Gastroesophageal sphincter (tissue), 4 donors: ENCODE data around the gene ORAI1. TPM values are rescaled to one million over a fixed set of nuclear protein-coding genes. Genes with fewer than 3 reads are reported as not detected.

Source experiments
- ATAC-seq: fragments of 150-250 bp; one replicate; pipeline ENCODE4 v1.9.1; 2016; ENCODE audit warnings: mild to moderate bottlenecking, moderate library complexity
- H3K27ac ChIP-seq, 4 donors: fragments of 200-600 bp; sonication (generic) in 3 of 4; 1 replicate in 3 of 4; 2 replicates in 1 of 4; pipeline ENCODE4 v1.5.1; 2016 to 2019
- H3K27me3 ChIP-seq: fragments of 200-600 bp; sonication (generic); one replicate; pipeline ENCODE4 v1.5.1; 2019
- H3K36me3 ChIP-seq, 2 donors: fragments of 200-600 bp; sonication (generic); one replicate each; pipeline ENCODE4 v1.5.1; 2019; ENCODE audit warnings: control low read depth in 1 of 2
- H3K4me1 ChIP-seq, 3 donors: fragments of 200-600 bp; sonication (generic); 1 replicate in 2 of 3; 2 replicates in 1 of 3; pipeline ENCODE4 v1.5.1; 2016 to 2019; ENCODE audit warnings: control low read depth in 2 of 3
- H3K4me3 ChIP-seq, 2 donors: fragments of 200-600 bp; sonication (generic); one replicate each; pipeline ENCODE4 v1.5.1; 2019; ENCODE audit warnings: mild to moderate bottlenecking in 1 of 2, moderate library complexity in 1 of 2
- H3K9me3 ChIP-seq, 3 donors: fragments of 200-600 bp; sonication (generic); one replicate each; pipeline ENCODE4 v1.5.1; 2017 to 2019; ENCODE audit warnings: control low read depth in 2 of 3
- EP300 ChIP-seq: sonication (generic); formaldehyde crosslinking; IDR thresholded peaks from one replicate; pipeline ENCODE4 v1.6.1; 2017; ENCODE audit warnings: antibody characterized with exemption, mild to moderate bottlenecking
- POLR2A ChIP-seq, 2 donors: fragments of 450-650 bp; IDR thresholded peaks; one replicate each; pipeline ENCODE4 v1.6.1; 2017; ENCODE audit warnings: antibody characterized with exemption in 2 of 2, mild to moderate bottlenecking in 2 of 2, moderate library complexity in 1 of 2
- POLR2AphosphoS5 ChIP-seq: sonication (generic); formaldehyde crosslinking; IDR thresholded peaks from one replicate; pipeline ENCODE4 v1.6.1; 2017; ENCODE audit warnings: antibody characterized with exemption
- WGBS, 2 donors: methylation state at CpG; one replicate each; pipeline ENCODE4 v1.1.5; 2018; ENCODE audit warnings: low coverage in 1 of 2; 5-methylcytosine and 5-hydroxymethylcytosine counted together
- total RNA-seq, 4 donors: library from RNA; depleted of rRNA; stranded (reverse); fragments of >200 nt; gene quantifications; one replicate each; pipeline ENCODE4 v1.1.0, GENCODE V29; 2016
- TF ChIP-seq, protein P1 (sequence below), 4 experiments: fragments of 200-600 bp in 2 of 4; fragments of 450-650 bp in 2 of 4; sonication (generic) in 1 of 4; IDR thresholded peaks; one replicate each; pipeline ENCODE4 v1.5.1; 2017 to 2019; ENCODE audit warnings: antibody characterized with exemption in 4 of 4, mild to moderate bottlenecking in 2 of 4, moderate library complexity in 2 of 4

Gene ORAI1
- total RNA-seq, 4 donors from 2014 or later, result 8.7 to 15.5 (median 12.6) TPM

- Histone ChIP-seq H3K9me3 (no peaks in the 10 kb centered on the region), H3K27ac (peak overlapping the region; percentile 44 to 95 (median 84)), H3K36me3 (peaks cover 0 to 12% of the 10 kb centered on the region in 2 donors), H3K4me3 (peak overlapping the region; percentile 45 to 82), H3K4me1 (peaks cover 0 to 65% (median 13%) of the 10 kb centered on the region in 3 donors), H3K27me3 (no peaks in the 10 kb centered on the region)
- no peak for ATAC-seq
- 0% methylated on average over 2 of the region's 53 CpGs; no CpG with 5 or more reads in 1 of the 2 donors for WGBS, 2 donors
- no peak for TF ChIP-seq EP300
- TF ChIP-seq POLR2A (IDR thresholded peaks at IDR 0.05), result no peak
- TF ChIP-seq POLR2AphosphoS5, result no peak
- TF ChIP-seq, protein P1, sequence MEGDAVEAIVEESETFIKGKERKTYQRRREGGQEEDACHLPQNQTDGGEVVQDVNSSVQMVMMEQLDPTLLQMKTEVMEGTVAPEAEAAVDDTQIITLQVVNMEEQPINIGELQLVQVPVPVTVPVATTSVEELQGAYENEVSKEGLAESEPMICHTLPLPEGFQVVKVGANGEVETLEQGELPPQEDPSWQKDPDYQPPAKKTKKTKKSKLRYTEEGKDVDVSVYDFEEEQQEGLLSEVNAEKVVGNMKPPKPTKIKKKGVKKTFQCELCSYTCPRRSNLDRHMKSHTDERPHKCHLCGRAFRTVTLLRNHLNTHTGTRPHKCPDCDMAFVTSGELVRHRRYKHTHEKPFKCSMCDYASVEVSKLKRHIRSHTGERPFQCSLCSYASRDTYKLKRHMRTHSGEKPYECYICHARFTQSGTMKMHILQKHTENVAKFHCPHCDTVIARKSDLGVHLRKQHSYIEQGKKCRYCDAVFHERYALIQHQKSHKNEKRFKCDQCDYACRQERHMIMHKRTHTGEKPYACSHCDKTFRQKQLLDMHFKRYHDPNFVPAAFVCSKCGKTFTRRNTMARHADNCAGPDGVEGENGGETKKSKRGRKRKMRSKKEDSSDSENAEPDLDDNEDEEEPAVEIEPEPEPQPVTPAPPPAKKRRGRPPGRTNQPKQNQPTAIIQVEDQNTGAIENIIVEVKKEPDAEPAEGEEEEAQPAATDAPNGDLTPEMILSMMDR (IDR thresholded peaks at IDR 0.05), result no peak
Measured at GRCh38 chr12:121579190-121579791, 47.0 kb upstream of the ORAI1 start.

- Histone ChIP-seq H3K4me3 (peak overlapping the region; percentile 45 to 82), H3K9me3 (no peaks in the 10 kb centered on the region), H3K27ac (peak overlapping the region; percentile 19 to 95 (median 89)), H3K4me1 (peaks cover 0 to 65% (median 13%) of the 10 kb centered on the region in 3 donors), H3K36me3 (peaks cover 0 to 3% of the 10 kb centered on the region in 2 donors), H3K27me3 (no peaks in the 10 kb centered on the region)
- WGBS, 2 donors, result 0% methylated on average over 13 of the region's 54 CpGs
- peak; percentile 44 for ATAC-seq
- TF ChIP-seq POLR2AphosphoS5 (no peak), EP300 (no peak), POLR2A (IDR thresholded peaks at IDR 0.05) (no peak)
- TF ChIP-seq, protein P1 (IDR thresholded peaks at IDR 0.05), result no peak
Measured at GRCh38 chr12:121579981-121580868, 46.1 kb upstream of the ORAI1 start.

GRCh38 chr12:121580959-121581685 lies 45.2 kb upstream of the ORAI1 start, which contains the start of gene KDM2B:
KDM2B (minus strand) TSS chr12:121581023; CDS start chr12:121580911, 112 bp downstream.
- Histone ChIP-seq H3K9me3 (no peaks in the 10 kb centered on the region), H3K4me3 (peak within 1 kb of the TSS; percentile 45 to 82), H3K27me3 (no peaks in the 10 kb centered on the region), H3K36me3 (no peaks in the 10 kb centered on the region), H3K27ac (peak within 1 kb of the TSS; percentile 34 to 95 (median 89)), H3K4me1 (peaks cover 0 to 65% (median 13%) of the 10 kb centered on the region in 3 donors)
- 15 to 31% methylated on average over 12 to 14 of the region's 23 CpGs for WGBS, 2 donors
- TF ChIP-seq, protein P1 (IDR thresholded peaks at IDR 0.05), result no peak
- TF ChIP-seq POLR2A (IDR thresholded peaks at IDR 0.05) (no peak), POLR2AphosphoS5 (no peak), EP300 (no peak)
- ATAC-seq, result peak; percentile 16

- H3K36me3 ChIP-seq, result no peaks in the 10 kb centered on the region
- no peaks in the 10 kb centered on the region for H3K9me3 ChIP-seq
- no peaks in the 10 kb centered on the region for H3K27me3 ChIP-seq
- ATAC-seq, result peak; percentile 33
- H3K4me3 ChIP-seq, result peak overlapping the region in 1 of 2 donors; percentile 82
- H3K27ac ChIP-seq, result peak overlapping the region; percentile 34 to 95 (median 89)
- WGBS, 2 donors, result 17 to 20% methylated on average over 17 of the region's 17 CpGs
- TF ChIP-seq, protein P1 (IDR thresholded peaks at IDR 0.05), result no peak
- TF ChIP-seq POLR2AphosphoS5, result peak; percentile 57
- H3K4me1 ChIP-seq, result peaks cover 0 to 58% (median 13%) of the 10 kb centered on the region in 3 donors
Measured at GRCh38 chr12:121581686-121582429, 44.5 kb upstream of the ORAI1 start.
